GM21529 (cell line): ENCODE results near the gene NRXN2.

Source experiments
- ATAC-seq: cut with Tn5 transposase; IDR thresholded peaks from one replicate; pipeline ENCODE4 v1.9.1; 2021; ENCODE audit not compliant: unreplicated experiment

The NRXN2 gene

GRCh38 chr11:64722141-64723065 is 594 bp downstream of the NRXN2 start:
- ATAC-seq: no peak

- ATAC-seq: no peak
Measured at GRCh38 chr11:64721359-64721699, 1.7 kb downstream of the NRXN2 start.

- no peak for ATAC-seq
Measured at GRCh38 chr11:64720640-64721358, 2.2 kb downstream of the NRXN2 start.

GRCh38 chr11:64720167-64720566 is 2.8 kb downstream of the NRXN2 start:
- ATAC-seq: no peak

- ATAC-seq: no peak
Measured at GRCh38 chr11:64719406-64719805, 3.6 kb downstream of the NRXN2 start.

GRCh38 chr11:64718780-64719124 is 4.2 kb downstream of the NRXN2 start:
- ATAC-seq: no peak

- ATAC-seq: no peak
Measured at GRCh38 chr11:64718084-64718779, 4.8 kb downstream of the NRXN2 start.

GRCh38 chr11:64717268-64717578 is 5.8 kb downstream of the NRXN2 start:
- ATAC-seq: no peak

GRCh38 chr11:64716473-64717267 is 6.3 kb downstream of the NRXN2 start:
- ATAC-seq: no peak

GRCh38 chr11:64715756-64716472 is 7.1 kb downstream of the NRXN2 start:
- ATAC-seq: no peak

GRCh38 chr11:64715110-64715509 is 7.9 kb downstream of the NRXN2 start:
- ATAC-seq: no peak

- ATAC-seq: no peak
Measured at GRCh38 chr11:64714666-64715065, 8.3 kb downstream of the NRXN2 start.

- ATAC-seq: no peak
Measured at GRCh38 chr11:64713781-64714363, 9.1 kb downstream of the NRXN2 start.

- ATAC-seq: no peak
Measured at GRCh38 chr11:64713016-64713707, 9.8 kb downstream of the NRXN2 start.

GRCh38 chr11:64712430-64713015 is 10.5 kb downstream of the NRXN2 start:
- no peak for ATAC-seq

GRCh38 chr11:64711956-64712362 is 11.0 kb downstream of the NRXN2 start:
- no peak for ATAC-seq

- ATAC-seq: no peak
Measured at GRCh38 chr11:64711138-64711955, 11.7 kb downstream of the NRXN2 start.

GRCh38 chr11:64710418-64711137 is 12.4 kb downstream of the NRXN2 start:
- no peak for ATAC-seq
